AG04449 (cell line): ENCODE results near the gene LYVE1.

Experiments used
- CTCF ChIA-PET: fragments of 350-600 bp; formaldehyde crosslinking; extraction: SDS; loops from one replicate; lab custom pipeline; 2021; ENCODE audit warnings: antibody characterized with exemption; lab: Yijun Ruan, JAX
- POLR2A ChIA-PET: fragments of 400-600, 350-600 bp; formaldehyde crosslinking; extraction: SDS; loops from one replicate; lab custom pipeline; 2020; ENCODE audit warnings: antibody characterized with exemption, inconsistent platforms; lab: Yijun Ruan, JAX
- DNase-seq: peaks from one replicate; pipeline ENCODE4 v3.0.0-alpha.2; 2010; ENCODE audit warnings: low read depth, low spot score
- H3K4me3 ChIP-seq: 2 replicates; pipeline ENCODE4 v1.5.1; 2011; ENCODE audit warnings: low read depth, mild to moderate bottlenecking, control low read depth, low read length
- TF ChIP-seq, protein P1 (sequence below): IDR thresholded peaks from one replicate; pipeline ENCODE4 v1.5.1; 2011; ENCODE audit warnings: mild to moderate bottlenecking, moderate library complexity, low read length, control low read depth, inconsistent platforms; ENCODE audit not compliant: insufficient read depth; ENCODE audit errors: missing control alignments

LYVE1 gene

DNA sequence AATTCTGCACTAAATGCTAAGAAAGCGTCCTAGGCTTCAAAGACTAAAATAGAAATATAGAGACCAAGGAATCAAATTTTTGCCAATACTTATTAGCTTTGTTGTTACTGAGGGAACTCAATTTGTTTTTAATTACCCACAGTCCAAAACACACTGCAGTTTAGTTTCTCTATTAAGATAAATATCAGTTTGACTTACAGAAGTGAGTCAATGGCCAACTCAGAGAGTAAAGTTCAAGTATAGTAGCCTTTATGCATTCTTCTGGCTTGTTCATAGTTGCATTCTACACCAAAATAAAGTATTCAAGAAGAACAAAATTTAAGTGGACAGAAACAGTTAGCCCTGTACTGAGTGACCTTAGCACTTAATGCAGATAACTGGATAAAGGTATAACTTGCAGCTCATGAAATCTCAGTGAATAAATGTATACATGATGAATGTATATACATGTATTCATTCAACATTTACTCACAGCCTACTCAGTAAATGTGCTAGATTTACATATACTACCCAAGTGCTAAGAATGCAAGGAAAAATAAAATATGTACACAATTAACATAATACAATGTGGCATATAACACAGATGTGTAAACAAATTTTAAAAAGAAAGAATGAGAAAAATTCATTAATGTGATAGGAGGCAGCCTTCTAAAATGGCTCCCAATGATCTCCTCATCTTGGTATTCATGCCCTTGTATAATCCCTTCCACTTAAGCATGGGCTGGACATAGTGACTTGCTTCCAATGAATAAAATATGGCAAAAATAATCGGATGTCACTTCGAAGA, 17.8 kb downstream of the LYVE1 start:
- ChIA-PET CTCF (interaction anchor here (1.2 to 3.5 kb wide), 2 partner anchors 10 to 85 kb away, joined by 3 to 30 read pairs; partner anchors contain the start of gene RNF141), POLR2A (no interaction called here)
- no peak overlapping the region for H3K4me3 ChIP-seq
- TF ChIP-seq, protein P1, sequence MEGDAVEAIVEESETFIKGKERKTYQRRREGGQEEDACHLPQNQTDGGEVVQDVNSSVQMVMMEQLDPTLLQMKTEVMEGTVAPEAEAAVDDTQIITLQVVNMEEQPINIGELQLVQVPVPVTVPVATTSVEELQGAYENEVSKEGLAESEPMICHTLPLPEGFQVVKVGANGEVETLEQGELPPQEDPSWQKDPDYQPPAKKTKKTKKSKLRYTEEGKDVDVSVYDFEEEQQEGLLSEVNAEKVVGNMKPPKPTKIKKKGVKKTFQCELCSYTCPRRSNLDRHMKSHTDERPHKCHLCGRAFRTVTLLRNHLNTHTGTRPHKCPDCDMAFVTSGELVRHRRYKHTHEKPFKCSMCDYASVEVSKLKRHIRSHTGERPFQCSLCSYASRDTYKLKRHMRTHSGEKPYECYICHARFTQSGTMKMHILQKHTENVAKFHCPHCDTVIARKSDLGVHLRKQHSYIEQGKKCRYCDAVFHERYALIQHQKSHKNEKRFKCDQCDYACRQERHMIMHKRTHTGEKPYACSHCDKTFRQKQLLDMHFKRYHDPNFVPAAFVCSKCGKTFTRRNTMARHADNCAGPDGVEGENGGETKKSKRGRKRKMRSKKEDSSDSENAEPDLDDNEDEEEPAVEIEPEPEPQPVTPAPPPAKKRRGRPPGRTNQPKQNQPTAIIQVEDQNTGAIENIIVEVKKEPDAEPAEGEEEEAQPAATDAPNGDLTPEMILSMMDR, result no peak
- DNase-seq, result no peak

DNA sequence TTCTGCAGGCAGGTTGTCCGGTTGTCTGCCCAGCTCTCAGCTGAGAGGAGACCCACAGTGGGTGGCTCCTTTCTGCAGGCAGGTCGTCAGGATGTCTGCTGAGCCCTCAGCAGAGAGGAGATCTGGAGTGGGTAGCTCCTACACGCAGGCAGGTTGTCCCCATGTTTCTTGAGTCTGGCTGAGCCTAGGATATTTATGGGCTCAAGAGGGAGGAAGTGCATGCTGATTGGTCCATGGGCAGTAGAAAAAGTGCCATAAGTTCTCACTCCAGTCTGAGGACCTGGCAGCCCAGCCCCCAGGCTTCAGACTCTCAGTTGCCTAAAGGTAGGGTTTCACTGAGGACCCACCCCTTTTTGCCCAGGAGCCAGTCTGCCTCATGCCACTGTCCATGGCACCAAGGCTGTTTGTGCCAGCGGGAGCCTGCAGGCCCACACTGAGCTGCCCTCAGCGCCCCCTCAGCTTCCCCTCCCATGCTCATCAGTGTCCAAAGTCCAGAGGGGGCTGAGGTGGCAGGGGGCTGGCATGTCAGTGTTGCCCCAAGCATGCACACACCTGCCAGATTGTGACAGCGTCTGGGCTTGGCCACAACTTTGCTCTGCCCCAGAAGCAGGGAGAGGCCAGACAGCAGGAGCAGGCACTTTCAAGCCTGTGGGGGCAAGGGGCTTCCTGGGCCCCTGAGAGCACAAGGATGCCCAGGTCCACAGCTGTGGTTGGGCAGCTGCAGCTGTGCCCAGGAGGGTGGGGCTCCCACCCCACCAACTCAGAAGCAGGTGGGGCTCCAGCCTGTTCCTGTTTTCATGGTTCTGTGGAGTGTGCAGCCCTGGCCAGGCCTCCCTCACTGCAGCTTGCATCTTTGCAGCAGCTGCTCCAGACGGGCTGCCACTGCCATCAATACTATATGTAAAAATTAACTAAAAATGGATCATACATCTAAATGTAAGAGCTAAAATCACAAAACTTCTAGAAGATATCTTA, 23.7 kb downstream of the LYVE1 start:
- CTCF ChIA-PET, result interaction anchor here (1.3 to 5.3 kb wide), 6 partner anchors 11 to 61 kb away, joined by 3 to 57 read pairs (median 4); no protein-coding TSS in a partner anchor
- no peak overlapping the region for H3K4me3 ChIP-seq
- POLR2A ChIA-PET, result no interaction called here
- no peak for DNase-seq
- TF ChIP-seq, protein P1, result no peak

DNA sequence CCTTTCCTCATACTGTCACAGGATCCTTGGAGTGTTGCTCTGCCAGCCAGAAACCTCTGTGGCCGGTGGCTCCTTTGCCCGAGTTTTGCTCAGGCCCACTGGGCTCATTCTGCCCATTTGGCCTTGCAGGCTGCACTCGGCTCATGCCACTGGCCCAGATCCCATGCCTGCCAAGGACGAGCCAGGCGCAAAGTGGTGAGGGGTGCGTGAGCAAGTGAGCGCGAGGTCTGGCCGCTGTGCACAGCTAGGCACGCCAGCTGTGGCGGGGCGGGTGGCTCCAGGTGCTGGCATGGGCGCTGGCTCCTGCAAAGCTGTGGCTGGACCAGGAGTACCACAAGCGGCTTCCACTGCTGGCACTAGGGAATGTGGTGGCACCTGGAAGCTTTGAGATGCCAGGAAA, 24.7 kb downstream of the LYVE1 start:
- POLR2A ChIA-PET, result no interaction called here
- TF ChIP-seq, protein P1, result no peak
- CTCF ChIA-PET, result interaction anchor here (1.3 to 5.3 kb wide), 3 partner anchors 11 to 23 kb away, joined by 4 to 57 read pairs (median 9); no protein-coding TSS in a partner anchor
- no peak for DNase-seq
- H3K4me3 ChIP-seq, result no peak overlapping the region

DNA sequence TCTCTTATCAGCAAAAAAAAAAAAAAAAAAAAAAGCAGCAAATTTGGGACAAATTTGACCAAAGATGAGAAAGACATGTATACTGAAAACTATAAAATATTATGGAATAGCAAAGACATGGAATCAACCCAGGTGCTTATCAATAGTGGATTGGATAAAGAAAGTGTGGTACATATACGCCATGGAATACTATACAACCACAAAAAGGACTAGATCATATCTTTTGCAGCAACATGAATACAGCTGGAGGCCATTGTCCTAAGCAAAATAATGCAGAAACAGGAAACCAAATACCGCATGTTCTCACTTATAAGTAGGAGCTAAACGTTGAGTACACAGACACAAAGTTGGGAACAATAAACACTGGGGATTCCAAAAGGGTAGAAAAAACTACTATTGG, 25.7 kb downstream of the LYVE1 start:
- ChIA-PET POLR2A (no interaction called here), CTCF (interaction anchor here (0.9 to 5.3 kb wide), 13 partner anchors 9 to 194 kb away, joined by 3 to 57 read pairs (median 20); no protein-coding TSS in a partner anchor)
- no peak for DNase-seq
- TF ChIP-seq, protein P1, result no peak
- H3K4me3 ChIP-seq, result no peak overlapping the region

DNA sequence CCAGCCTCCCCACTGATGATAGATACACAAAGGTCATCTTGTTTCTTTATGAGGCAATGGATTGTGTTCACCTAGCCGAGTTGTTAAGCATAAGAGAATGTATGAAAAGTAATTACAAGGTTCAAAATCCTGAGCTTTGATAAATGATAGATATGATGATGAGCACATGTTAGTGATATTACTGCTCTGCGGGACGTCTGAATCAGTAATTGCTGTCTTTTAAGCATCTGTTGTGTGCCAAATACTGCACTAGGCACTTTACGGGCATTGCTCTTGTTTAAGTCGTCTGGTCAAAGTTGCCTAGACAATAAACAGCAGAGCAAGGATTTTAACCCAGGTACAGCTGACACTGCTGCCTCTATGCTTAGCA, 26.9 kb downstream of the LYVE1 start:
- ChIA-PET CTCF (interaction anchor here (0.6 to 5.3 kb wide), 38 partner anchors 9 to 217 kb away, joined by 3 to 57 read pairs (median 6); no protein-coding TSS in a partner anchor), POLR2A (interaction anchor here (0.9 kb wide), 1 partner anchor 237 kb away, joined by 3 read pairs; the partner anchor contains the start of gene ADM)
- no peak for DNase-seq
- TF ChIP-seq, protein P1, result no peak
- H3K4me3 ChIP-seq, result peak overlapping the region; percentile 55
